Neural progenitor cell (in vitro differentiated cells): ENCODE results near the gene INO80C.

Experiments
- CTCF ChIP-seq: fragments of 200-600 bp; sonication (generic); IDR thresholded peaks from 2 replicates; pipeline ENCODE4 v1.5.1; 2017; ENCODE audit warnings: antibody characterized with exemption, mild to moderate bottlenecking
- EZH2 ChIP-seq: fragments of 200-600 bp; sonication (generic); IDR thresholded peaks from 2 replicates; pipeline ENCODE4 v1.6.1; 2017; ENCODE audit warnings: antibody characterized with exemption, mild to moderate bottlenecking, moderate library complexity

DNA sequence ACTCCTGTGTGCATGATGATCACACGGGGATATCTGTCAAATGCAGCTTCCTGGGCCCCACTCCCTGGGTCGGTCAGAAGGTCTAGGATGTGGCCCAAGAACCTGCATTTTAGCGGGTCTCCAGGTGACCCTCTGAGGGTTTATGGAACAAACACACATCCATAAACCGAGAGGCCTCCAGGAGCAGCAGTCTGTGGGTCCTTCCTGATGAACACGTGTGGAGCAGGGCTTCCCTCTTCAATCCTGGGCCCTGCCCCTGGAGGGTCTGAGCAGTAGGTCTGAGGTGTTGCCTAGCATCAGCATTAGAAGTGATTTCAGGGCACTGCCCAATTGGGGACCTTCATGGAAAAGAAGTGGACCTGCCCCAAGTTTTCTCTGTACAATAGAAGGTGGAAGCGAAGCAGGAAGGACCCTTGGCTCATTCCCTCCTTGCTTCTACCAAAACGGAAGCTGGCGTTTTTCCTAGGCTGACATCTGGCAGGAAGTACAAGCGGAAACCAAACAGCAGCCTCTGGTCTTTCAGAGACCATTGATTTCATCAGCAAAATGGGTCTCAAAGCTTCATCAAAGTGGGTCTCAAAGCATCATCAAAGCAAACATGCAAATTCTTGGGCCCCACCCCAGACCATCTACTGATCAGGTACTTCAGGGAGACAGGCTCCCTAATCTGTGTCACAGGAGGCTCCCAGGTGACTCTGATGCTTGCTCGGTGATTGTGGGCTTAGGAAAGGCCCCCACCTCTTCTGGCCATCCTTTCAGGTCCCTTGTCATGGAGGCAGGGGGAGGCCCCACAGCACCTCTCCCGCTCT is 30.7 kb downstream of the INO80C start:
- TF ChIP-seq CTCF (no peak), EZH2 (no peak)
